Retinal pigment epithelial cell (primary cell): Measurements from ENCODE around the gene ST3GAL4.

Experiments used
- DNase-seq: peaks from one replicate; pipeline ENCODE4 v3.0.0-alpha.2; 2010; ENCODE audit warnings: low read depth
- H3K4me3 ChIP-seq: 2 replicates; pipeline ENCODE4 v1.5.1; 2011; ENCODE audit warnings: mild to moderate bottlenecking, low read length, control low read depth, moderate library complexity
- CTCF ChIP-seq: conservative IDR thresholded peaks from 2 replicates; pipeline ENCODE4 v1.5.1; 2011; ENCODE audit warnings: low read depth, low read length, control low read depth, inconsistent platforms

The ST3GAL4 gene

GRCh38 chr11:126329644-126330211 lies 25.8 kb upstream of the ST3GAL4 start:
- no peak for TF ChIP-seq CTCF
- no peak overlapping the region for H3K4me3 ChIP-seq
- no peak for DNase-seq

DNA sequence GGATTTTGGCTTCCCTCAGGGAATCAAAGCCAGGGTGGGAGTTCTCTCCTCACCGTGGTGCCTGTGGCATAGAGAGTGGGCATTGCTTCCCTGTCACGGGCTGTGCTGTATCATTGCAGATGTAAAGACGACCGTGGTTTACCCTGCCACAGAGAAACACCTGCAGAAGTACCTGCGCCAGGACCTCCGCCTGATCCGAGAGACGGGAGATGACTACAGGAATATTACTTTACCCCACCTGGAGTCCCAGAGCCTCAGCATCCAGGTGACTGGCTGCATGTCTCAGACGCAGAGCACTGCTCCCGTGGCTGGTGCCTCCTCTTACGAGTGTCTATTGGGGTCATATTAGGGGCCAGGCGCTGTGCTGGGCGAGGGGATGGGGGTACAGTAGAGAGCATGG lies 24.2 kb upstream of the ST3GAL4 start:
- DNase-seq: no peak
- no peak overlapping the region for H3K4me3 ChIP-seq
- TF ChIP-seq CTCF: no peak

GRCh38 chr11:126332221-126332711 lies 23.2 kb upstream of the ST3GAL4 start:
- no peak for DNase-seq
- TF ChIP-seq CTCF: peak; percentile 5
- no peak overlapping the region for H3K4me3 ChIP-seq

DNA sequence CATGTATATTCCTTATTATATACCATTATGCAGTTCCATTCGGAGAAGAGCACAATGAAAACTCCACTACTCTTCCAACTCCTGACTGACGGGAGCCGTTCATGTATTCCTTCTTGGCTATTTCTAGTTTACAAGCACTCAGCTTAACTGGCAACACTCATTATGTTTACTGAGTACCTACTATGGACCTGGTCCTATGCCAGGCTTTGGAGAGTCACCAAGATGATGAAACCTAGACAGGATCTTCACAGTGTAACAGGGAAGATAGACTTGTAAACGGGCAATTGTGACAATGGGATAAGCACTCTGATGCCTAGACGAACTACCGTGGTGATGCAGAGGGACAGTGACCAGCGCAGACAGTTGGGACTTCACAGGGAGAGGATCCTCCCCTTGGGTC lies 22.3 kb upstream of the ST3GAL4 start:
- no peak for TF ChIP-seq CTCF
- H3K4me3 ChIP-seq: no peak overlapping the region
- DNase-seq: no peak

DNA sequence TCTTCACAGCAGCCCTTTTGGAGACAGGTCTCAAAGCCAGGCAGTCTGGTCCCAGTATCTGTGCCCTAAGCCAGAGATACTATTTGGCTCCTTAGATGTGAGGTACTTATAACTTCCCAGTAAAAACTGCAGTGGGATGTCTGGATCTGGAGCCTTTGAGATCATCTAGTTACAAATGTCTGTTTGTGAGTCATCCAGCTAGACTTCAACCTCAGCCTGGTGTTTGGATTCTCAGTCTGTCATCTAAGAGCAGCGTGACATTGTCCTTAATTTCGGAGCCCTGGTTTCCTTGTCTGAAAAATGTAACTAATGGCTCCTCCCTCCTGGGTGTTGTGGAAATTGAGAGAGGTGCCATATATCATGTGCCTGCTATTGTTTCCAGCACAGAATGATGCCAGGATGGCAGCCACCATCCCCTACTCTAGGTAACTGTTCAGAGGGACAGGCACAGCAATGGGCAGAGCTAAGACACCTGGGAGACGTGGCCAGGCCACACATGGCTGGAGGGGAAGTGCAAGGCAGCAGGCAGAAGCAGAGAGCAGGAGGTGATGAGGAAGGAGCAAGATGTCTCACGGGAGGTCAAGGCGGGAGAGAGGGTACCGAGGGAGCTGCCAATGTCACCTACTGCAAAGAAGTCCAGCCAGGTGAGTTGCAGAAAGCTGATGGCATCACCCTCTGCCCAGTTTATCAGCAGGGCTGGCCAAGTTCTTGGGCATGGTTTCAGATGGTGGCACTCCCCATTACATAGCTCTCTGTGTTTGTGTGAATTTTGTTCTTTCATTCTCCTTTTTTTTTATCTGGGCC lies 20.6 kb upstream of the ST3GAL4 start:
- DNase-seq: no peak
- no peak for TF ChIP-seq CTCF
- H3K4me3 ChIP-seq: no peak overlapping the region

DNA sequence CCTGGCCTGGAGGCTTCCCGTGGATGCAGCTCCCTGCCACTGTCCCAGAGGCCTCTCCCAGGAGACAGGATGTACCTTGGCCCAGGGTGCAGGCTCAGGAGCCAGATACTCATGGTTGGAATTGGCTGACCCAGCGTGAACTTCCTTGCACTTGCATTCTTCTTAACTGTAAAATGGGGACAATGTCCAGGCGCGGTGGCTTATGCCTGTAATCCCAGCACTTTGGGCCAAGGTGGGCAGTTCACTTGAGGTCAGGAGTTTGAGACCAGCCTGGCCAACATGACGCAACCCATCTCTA lies 20.1 kb upstream of the ST3GAL4 start:
- H3K4me3 ChIP-seq: no peak overlapping the region
- no peak for DNase-seq
- TF ChIP-seq CTCF: no peak

DNA sequence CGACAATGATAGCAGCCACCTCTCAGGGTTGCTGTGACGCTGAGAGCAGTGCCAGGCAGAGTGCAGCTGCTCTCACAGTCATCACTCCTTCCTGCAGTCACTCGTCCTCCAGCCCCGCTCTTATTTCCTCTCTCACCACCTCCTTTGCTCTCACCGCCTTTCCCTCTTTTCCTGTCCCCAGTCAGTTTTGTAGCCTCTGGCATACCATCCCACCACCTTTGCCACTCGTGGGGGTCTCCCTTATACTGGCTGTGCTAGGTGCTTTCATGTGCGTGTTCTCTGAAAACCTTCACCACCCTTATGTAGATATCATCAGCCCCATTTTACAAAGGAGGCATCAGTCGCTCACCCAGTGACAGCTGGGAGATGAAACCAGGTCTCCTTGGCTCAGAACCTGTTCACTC lies 19.3 kb upstream of the ST3GAL4 start:
- TF ChIP-seq CTCF: no peak
- no peak for DNase-seq
- H3K4me3 ChIP-seq: no peak overlapping the region
